GM12872 (cell line): ENCODE data around the gene DDX1.

ENCODE experiments used
- CTCF ChIP-seq: IDR thresholded peaks from 3 replicates; pipeline ENCODE4 v1.5.1; 2011; ENCODE audit warnings: low read depth, mild to moderate bottlenecking, low read length, moderate library complexity; ENCODE audit not compliant: insufficient read depth

Gene DDX1

DNA sequence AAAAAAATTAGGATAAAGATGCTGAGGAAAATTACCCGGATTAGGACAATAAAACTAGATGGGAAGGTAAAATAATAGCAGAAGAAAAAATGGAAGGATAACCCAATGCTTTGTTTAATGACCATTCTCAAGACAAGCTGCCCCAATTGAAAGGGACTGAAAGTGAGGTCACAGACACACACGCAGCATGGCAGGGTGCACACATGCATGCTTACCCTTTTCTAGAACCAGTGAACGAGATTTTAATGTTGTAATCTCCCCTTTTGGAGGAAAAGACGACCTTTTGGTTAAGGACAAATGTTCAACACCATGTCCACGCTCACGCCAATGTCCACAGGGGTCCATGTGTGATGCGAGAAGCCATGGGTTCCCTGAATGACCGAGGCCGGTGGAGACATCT lies 70.9 kb downstream of the DDX1 start:
- TF ChIP-seq CTCF = no peak

DNA sequence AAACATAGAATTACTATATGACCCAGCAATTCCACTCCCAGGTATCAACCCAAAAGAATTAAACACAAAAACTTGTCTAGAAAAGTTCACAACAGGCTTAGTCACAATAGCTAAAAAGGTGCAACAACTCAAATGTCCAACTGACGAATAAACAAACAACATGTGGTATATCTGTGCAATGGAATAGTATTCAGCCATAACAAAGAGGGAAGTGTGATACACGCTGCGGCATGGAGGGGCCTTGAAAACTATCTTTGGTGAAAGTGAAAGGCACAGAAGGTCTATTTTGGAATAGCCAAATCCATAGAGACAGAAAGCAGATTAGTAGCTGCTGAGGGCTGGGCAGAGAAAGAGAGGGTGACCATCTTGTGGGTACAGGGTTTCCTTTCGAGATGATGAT lies 72.1 kb downstream of the DDX1 start:
- no peak for TF ChIP-seq CTCF

DNA sequence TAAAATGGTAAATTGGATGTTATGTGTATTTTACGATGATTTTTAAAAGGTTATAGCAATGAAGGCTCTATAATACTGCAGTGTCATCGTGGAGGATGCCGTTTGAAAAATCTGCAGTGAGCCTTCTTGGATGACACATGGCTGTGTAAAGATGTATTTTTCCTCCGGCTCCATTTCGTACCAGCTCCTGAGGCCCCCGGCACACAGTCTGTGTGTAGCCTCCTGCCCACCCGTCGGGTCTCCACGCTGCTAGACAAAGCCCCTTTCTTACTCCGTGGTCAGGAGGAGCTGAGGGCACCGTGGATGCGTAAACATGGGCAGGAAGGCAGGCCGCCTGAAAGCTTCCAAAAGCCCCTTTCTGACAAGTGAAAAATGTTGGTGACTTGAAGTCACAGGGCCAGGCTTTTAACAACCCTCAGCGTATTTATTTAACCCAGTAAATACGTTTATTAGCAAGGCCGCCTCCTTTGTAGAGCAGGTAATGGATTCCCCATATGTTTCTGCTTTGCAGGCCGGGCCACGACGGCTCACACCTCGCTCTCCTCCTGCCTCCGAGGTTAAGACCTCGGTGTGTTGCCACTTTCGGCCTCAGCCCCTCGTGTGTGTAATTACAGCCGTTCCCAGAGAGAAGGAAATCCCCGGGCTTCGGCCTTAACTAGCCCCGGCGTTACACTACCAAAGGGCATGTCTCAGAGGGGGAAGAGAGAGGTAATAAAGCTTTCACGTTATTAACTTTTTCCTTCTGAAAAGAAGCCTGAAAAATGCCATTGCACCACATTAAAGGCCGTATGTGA lies 72.8 kb downstream of the DDX1 start:
- TF ChIP-seq CTCF = no peak

GRCh38 chr2:15665067-15665942 lies 73.6 kb downstream of the DDX1 start:
- no peak for TF ChIP-seq CTCF

DNA sequence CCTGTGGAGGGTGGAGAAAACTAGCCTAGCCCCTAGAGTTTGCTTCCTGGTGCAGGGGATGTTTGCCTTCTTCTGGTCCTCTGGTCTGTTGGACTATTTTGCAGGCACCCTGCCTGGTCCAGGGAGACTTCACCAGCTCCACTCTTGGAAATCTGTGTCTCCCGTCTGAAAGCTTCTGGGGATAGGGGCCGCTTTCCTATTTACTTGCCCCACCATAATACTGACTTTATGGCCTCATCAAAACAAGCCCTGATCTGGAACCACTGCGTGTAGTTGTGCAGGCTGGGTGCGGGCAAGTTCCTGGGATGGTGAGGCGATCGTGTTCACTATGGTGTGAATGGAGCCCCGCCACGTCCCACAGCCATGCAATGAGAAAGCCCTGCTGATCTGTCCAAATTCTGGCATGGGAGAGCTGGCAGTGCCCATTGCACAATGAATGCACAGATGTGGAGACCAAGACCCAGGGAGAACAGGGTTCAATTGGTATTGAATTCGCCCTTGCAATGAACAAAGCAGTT lies 74.3 kb downstream of the DDX1 start:
- TF ChIP-seq CTCF = no peak

DNA sequence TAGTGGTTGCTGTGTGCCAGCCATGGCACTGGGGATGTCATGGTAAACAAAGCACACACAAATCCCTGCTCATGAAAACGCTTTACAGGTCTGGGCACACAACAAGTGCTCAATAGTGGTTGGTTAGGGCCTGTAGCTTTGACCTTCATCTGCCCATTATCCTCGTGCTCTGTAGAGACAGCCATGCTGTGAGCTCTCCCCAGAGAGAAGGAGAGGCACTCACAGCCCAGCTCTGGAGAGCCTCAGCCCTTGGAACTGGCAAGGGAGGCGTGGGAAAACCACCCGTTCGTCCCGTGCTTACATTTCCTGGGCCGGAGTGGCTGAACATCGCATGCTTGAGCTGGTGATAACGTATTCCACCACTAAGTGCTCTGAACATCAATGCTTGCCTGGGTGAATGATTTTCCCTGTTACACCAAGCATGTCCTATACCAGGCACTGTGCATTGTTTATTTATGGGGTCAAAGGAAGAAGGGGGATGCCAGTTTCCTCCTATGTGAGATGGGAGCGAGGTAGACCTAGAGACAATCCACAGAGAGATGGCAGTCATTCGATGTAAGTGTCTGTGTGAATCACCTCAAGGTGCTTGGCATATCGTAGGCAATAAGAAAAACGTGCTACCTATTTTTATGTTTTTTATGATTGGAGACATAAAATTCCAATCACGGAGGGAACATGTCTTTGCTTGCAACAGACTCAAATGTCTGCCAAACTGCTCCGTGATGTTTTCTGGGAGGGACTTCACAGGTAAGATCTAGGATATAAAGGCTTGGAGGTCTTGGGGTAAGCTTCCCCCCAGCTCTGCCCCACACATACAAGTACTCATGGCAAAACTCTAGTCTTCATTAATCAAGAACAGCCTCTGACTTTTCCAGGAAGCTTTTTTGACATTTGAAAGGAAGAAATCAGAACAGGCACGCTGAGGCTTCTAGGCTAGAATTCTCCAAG lies 75.5 kb downstream of the DDX1 start:
- no peak for TF ChIP-seq CTCF
